Hepatocyte (in vitro differentiated cells): ENCODE measurements around the gene CPN2. TPM values are rescaled to one million over a fixed set of nuclear protein-coding genes. Genes with fewer than 3 reads are reported as not detected.

ENCODE experiments used
- DNase-seq: peaks from one replicate; pipeline ENCODE4 v3.0.0-alpha.2; 2016; ENCODE audit warnings: low spot score
- H2AFZ ChIP-seq: fragments of 200-600 bp; sonication (generic); 2 replicates; pipeline ENCODE4 v1.6.0; 2016; ENCODE audit warnings: antibody characterized with exemption, mild to moderate bottlenecking
- H3K27ac ChIP-seq: fragments of 200-600 bp; sonication (generic); 2 replicates; pipeline ENCODE4 v1.5.1; 2016; ENCODE audit warnings: mild to moderate bottlenecking
- H3K27me3 ChIP-seq: fragments of 200-600 bp; sonication (generic); 2 replicates; pipeline ENCODE4 v1.6.1; 2016
- H3K36me3 ChIP-seq: fragments of 200-600 bp; sonication (generic); replicated peaks from 2 replicates; pipeline ENCODE4 v1.5.1; 2016; ENCODE audit warnings: low read depth; ENCODE audit not compliant: insufficient read depth
- H3K4me1 ChIP-seq: fragments of 200-600 bp; sonication (generic); 2 replicates; pipeline ENCODE4 v1.5.1; 2016; ENCODE audit warnings: mild to moderate bottlenecking, moderate library complexity; ENCODE audit not compliant: insufficient read depth
- H3K4me2 ChIP-seq: fragments of 200-600 bp; sonication (generic); 2 replicates; pipeline ENCODE4 v1.6.0; 2016
- H3K4me3 ChIP-seq: fragments of 200-600 bp; sonication (generic); 2 replicates; pipeline ENCODE4 v1.5.1; 2016; ENCODE audit warnings: mild to moderate bottlenecking
- H3K79me2 ChIP-seq: fragments of 200-600 bp; sonication (generic); 2 replicates; pipeline ENCODE4 v1.6.0; 2017; ENCODE audit warnings: mild to moderate bottlenecking
- H3K9me2 ChIP-seq: fragments of 200-600 bp; sonication (generic); replicated peaks from 2 replicates; pipeline ENCODE4 v1.6.0; 2017; ENCODE audit warnings: mild to moderate bottlenecking; ENCODE audit not compliant: insufficient read depth
- H3K9me3 ChIP-seq: fragments of 200-600 bp; sonication (generic); 2 replicates; pipeline ENCODE4 v1.5.1; 2016; ENCODE audit warnings: low read depth, mild to moderate bottlenecking
- H4K20me1 ChIP-seq: fragments of 200-600 bp; sonication (generic); 2 replicates; pipeline ENCODE4 v1.6.0; 2016; ENCODE audit warnings: mild to moderate bottlenecking; ENCODE audit not compliant: insufficient read depth, poor library complexity, severe bottlenecking
- CTCF ChIP-seq: fragments of 200-600 bp; sonication (generic); IDR thresholded peaks from 2 replicates; pipeline ENCODE4 v1.5.1; 2016; ENCODE audit warnings: antibody characterized with exemption, mild to moderate bottlenecking; ENCODE audit not compliant: poor library complexity
- EZH2 ChIP-seq: fragments of 200-600 bp; sonication (generic); IDR thresholded peaks from 2 replicates; pipeline ENCODE4 v1.6.1; 2016; ENCODE audit warnings: antibody characterized with exemption, mild to moderate bottlenecking, borderline replicate concordance
- EZH2phosphoT487 ChIP-seq: fragments of 200-600 bp; sonication (generic); IDR thresholded peaks from one replicate; pipeline ENCODE4 v1.6.1; 2018; ENCODE audit warnings: antibody characterized with exemption, mild to moderate bottlenecking, low read depth, moderate library complexity; ENCODE audit not compliant: unreplicated experiment, severe bottlenecking
- WGBS: methylation state at CpG from one replicate; pipeline ENCODE4 v1.1.6; 2016; ENCODE audit warnings: low lambda C conversion rate; ENCODE audit errors: missing lambda C conversion rate; 5-methylcytosine and 5-hydroxymethylcytosine counted together
- polyA plus RNA-seq: library from polyadenylated mRNA; unstranded; fragments of >200 nt; fragmentation: Nextera tagmentation; extraction: Ambion mirVana; gene quantifications from 2 replicates; pipeline ENCODE4 v1.2.1, GENCODE V29; 2016
- total RNA-seq: library from RNA; depleted of rRNA; stranded (reverse); fragments of >200 nt; gene quantifications from 2 replicates; pipeline ENCODE4 v1.2.3, GENCODE V29; 2014

The CPN2 gene
- total and polyA plus RNA-seq, 2 experiments from 2014 or later, result 3.3 to 4.6 TPM

- H3K9me2 ChIP-seq, result no peaks in the 10 kb centered on the region
- no peak overlapping the region for H3K4me3 ChIP-seq
- no peak overlapping the region for H3K27ac ChIP-seq
- no peaks in the 10 kb centered on the region for H4K20me1 ChIP-seq
- no peaks in the 10 kb centered on the region for H3K36me3 ChIP-seq
- no peak for DNase-seq
- H3K4me1 ChIP-seq, result no peaks in the 10 kb centered on the region
- no peak overlapping the region for H2AFZ ChIP-seq
- H3K79me2 ChIP-seq, result no peaks in the 10 kb centered on the region
- TF ChIP-seq EZH2phosphoT487 (no peak), CTCF (no peak), EZH2 (no peak)
- H3K4me2 ChIP-seq, result no peak overlapping the region
- 80% methylated on average over 14 of the region's 14 CpGs for WGBS
- H3K27me3 ChIP-seq, result no peaks in the 10 kb centered on the region
- H3K9me3 ChIP-seq, result no peaks in the 10 kb centered on the region
Observed at GRCh38 chr3:194383276-194383940, 32.3 kb upstream of the CPN2 start.

- Histone ChIP-seq H3K4me2 (no peak overlapping the region), H3K4me3 (no peak overlapping the region), H3K36me3 (no peaks in the 10 kb centered on the region), H3K27me3 (no peaks in the 10 kb centered on the region), H3K79me2 (no peaks in the 10 kb centered on the region), H2AFZ (no peak overlapping the region), H4K20me1 (no peaks in the 10 kb centered on the region), H3K9me2 (no peaks in the 10 kb centered on the region), H3K9me3 (no peaks in the 10 kb centered on the region), H3K4me1 (no peaks in the 10 kb centered on the region), H3K27ac (no peak overlapping the region)
- TF ChIP-seq CTCF, result no peak
- 81% methylated on average over 9 of the region's 9 CpGs for WGBS
- no peak for DNase-seq
Observed at GRCh38 chr3:194382892-194383223, 31.7 kb upstream of the CPN2 start.

- Histone ChIP-seq H3K36me3 (no peaks in the 10 kb centered on the region), H3K79me2 (no peaks in the 10 kb centered on the region), H2AFZ (no peak overlapping the region), H4K20me1 (no peaks in the 10 kb centered on the region), H3K9me2 (no peaks in the 10 kb centered on the region), H3K4me2 (no peak overlapping the region), H3K27ac (no peak overlapping the region), H3K27me3 (no peaks in the 10 kb centered on the region), H3K4me1 (no peaks in the 10 kb centered on the region), H3K4me3 (no peak overlapping the region), H3K9me3 (no peaks in the 10 kb centered on the region)
- TF ChIP-seq EZH2 (no peak), CTCF (no peak), EZH2phosphoT487 (no peak)
- 83% methylated on average over 19 of the region's 20 CpGs for WGBS
- DNase-seq, result no peak
Observed at GRCh38 chr3:194382196-194382891, 31.2 kb upstream of the CPN2 start.
